Central memory CD4-positive, alpha-beta T cell (primary cell): ENCODE data around the gene DIAPH2.

Experiments used
- DNase-seq: peaks from one replicate; pipeline ENCODE4 v3.0.0; 2022

Gene DIAPH2

GRCh38 chrX:97211070-97211469 lies 526.4 kb downstream of the DIAPH2 start:
- no peak for DNase-seq

GRCh38 chrX:97215186-97215585 lies 530.5 kb downstream of the DIAPH2 start:
- no peak for DNase-seq

GRCh38 chrX:97224148-97224547 lies 539.5 kb downstream of the DIAPH2 start:
- no peak for DNase-seq

GRCh38 chrX:97229318-97229717 lies 544.7 kb downstream of the DIAPH2 start:
- no peak for DNase-seq

GRCh38 chrX:97230948-97231347 lies 546.3 kb downstream of the DIAPH2 start:
- no peak for DNase-seq

- DNase-seq, result no peak
These were observed 549.9 kb downstream of the DIAPH2 start for GRCh38 chrX:97234471-97235081.

GRCh38 chrX:97238632-97239031 lies 554.0 kb downstream of the DIAPH2 start:
- DNase-seq, result no peak

- DNase-seq, result no peak
These were observed 567.5 kb downstream of the DIAPH2 start for GRCh38 chrX:97252111-97252510.

GRCh38 chrX:97260679-97261078 lies 576.0 kb downstream of the DIAPH2 start:
- no peak for DNase-seq

GRCh38 chrX:97266406-97267121 lies 581.9 kb downstream of the DIAPH2 start:
- DNase-seq, result no peak

- no peak for DNase-seq
These were observed 582.9 kb downstream of the DIAPH2 start for GRCh38 chrX:97267396-97268181.

- DNase-seq, result no peak
These were observed 583.6 kb downstream of the DIAPH2 start for GRCh38 chrX:97268182-97268680.

- DNase-seq, result no peak
These were observed 599.9 kb downstream of the DIAPH2 start for GRCh38 chrX:97284531-97284930.

- no peak for DNase-seq
These were observed 605.6 kb downstream of the DIAPH2 start for GRCh38 chrX:97290199-97290598.

- no peak for DNase-seq
These were observed 609.4 kb downstream of the DIAPH2 start for GRCh38 chrX:97294041-97294440.

GRCh38 chrX:97295954-97296353 lies 611.3 kb downstream of the DIAPH2 start:
- DNase-seq, result no peak

- no peak for DNase-seq
These were observed 622.3 kb downstream of the DIAPH2 start for GRCh38 chrX:97306771-97307470.

- no peak for DNase-seq
These were observed 623.5 kb downstream of the DIAPH2 start for GRCh38 chrX:97308171-97308570.

- no peak for DNase-seq
These were observed 625.0 kb downstream of the DIAPH2 start for GRCh38 chrX:97309487-97310116.

GRCh38 chrX:97310373-97310772 lies 625.7 kb downstream of the DIAPH2 start:
- no peak for DNase-seq

GRCh38 chrX:97311066-97311778 lies 626.6 kb downstream of the DIAPH2 start:
- DNase-seq, result no peak

GRCh38 chrX:97314345-97314744 lies 629.7 kb downstream of the DIAPH2 start:
- DNase-seq, result no peak
